Osteoblast (primary cell): Measurements from ENCODE around the gene GABBR2. TPM values are rescaled to one million over a fixed set of nuclear protein-coding genes. Genes with fewer than 3 reads are reported as not detected.

Experiments
- DNase-seq: peaks from one replicate; pipeline ENCODE4 v3.0.0; 2011; ENCODE audit warnings: low spot score, mixed read lengths; ENCODE audit not compliant: insufficient read length; ENCODE audit errors: missing footprints
- H2AFZ ChIP-seq: 2 replicates; pipeline ENCODE4 v1.6.0; 2011; ENCODE audit warnings: mild to moderate bottlenecking, low read length
- H3K27ac ChIP-seq: 2 replicates; pipeline ENCODE4 v1.5.1; 2011; ENCODE audit warnings: mild to moderate bottlenecking, low read depth, low read length, moderate library complexity
- H3K27me3 ChIP-seq: 2 replicates; pipeline ENCODE4 v1.6.0; 2012; ENCODE audit warnings: mild to moderate bottlenecking, control low read depth, inconsistent platforms, low read length, moderate library complexity; ENCODE audit not compliant: insufficient read depth
- H3K36me3 ChIP-seq: 2 replicates; pipeline ENCODE4 v1.5.1; 2011; ENCODE audit warnings: mild to moderate bottlenecking, low read length, control low read depth, moderate library complexity; ENCODE audit not compliant: insufficient read depth
- H3K4me1 ChIP-seq: 2 replicates; pipeline ENCODE4 v1.5.1; 2011; ENCODE audit warnings: mild to moderate bottlenecking, low read length, control low read depth, moderate library complexity; ENCODE audit not compliant: insufficient read depth
- H3K4me2 ChIP-seq: 2 replicates; pipeline ENCODE4 v1.6.0; 2011; ENCODE audit warnings: mild to moderate bottlenecking, low read length; ENCODE audit not compliant: insufficient read depth
- H3K4me3 ChIP-seq: fragments of 200-600 bp; sonication (generic); 3 replicates; pipeline ENCODE4 v1.5.1; 2012; ENCODE audit warnings: mild to moderate bottlenecking, low read length, inconsistent platforms; ENCODE audit not compliant: insufficient read depth
- H3K79me2 ChIP-seq: 2 replicates; pipeline ENCODE4 v1.6.0; 2012; ENCODE audit warnings: mild to moderate bottlenecking, low read length, control low read depth, inconsistent platforms; ENCODE audit not compliant: insufficient read depth
- H3K9me3 ChIP-seq: 2 replicates; pipeline ENCODE4 v1.5.1; 2011; ENCODE audit warnings: low read depth, low read length, control low read depth
- H4K20me1 ChIP-seq: 2 replicates; pipeline ENCODE4 v1.6.0; 2012; ENCODE audit warnings: mild to moderate bottlenecking, low read length, control low read depth; ENCODE audit not compliant: insufficient read depth
- CTCF ChIP-seq: IDR thresholded peaks from 2 replicates; pipeline ENCODE4 v1.5.1; 2011; ENCODE audit warnings: mild to moderate bottlenecking, low read depth, low read length, moderate library complexity; ENCODE audit errors: extremely low read depth
- total RNA-seq: library from RNA; depleted of rRNA; stranded (reverse); fragments of >200 nt; gene quantifications from 2 replicates; pipeline ENCODE4 v1.2.3, GENCODE V29; 2012

Gene GABBR2
- total RNA-seq, 1 donor = under 0.01 TPM

DNA sequence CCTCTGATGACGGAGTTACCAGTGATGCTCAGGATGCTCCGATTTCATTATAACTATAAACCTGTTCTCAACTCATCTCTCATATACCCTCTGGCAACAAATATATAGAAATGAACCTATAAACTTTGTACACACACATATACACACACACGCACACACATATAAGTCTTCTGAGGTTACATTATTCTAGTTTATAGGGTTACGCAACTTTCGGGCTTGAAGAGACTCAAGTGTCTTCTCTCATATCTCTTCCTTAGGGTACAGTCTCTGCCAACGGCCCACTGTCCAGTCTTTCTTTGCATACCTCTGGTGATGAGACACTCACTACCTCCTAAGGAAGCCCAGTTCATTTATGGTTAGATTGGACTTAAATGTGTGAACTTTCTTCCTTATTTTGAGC is 383.9 kb downstream of the GABBR2 start:
- TF ChIP-seq CTCF = no peak
- Histone ChIP-seq H3K27ac (no peak overlapping the region), H3K4me2 (peak overlapping the region; percentile 9), H3K4me1 (peaks cover 14% of the 10 kb centered on the region), H3K9me3 (no peaks in the 10 kb centered on the region), H4K20me1 (no peaks in the 10 kb centered on the region), H3K79me2 (no peaks in the 10 kb centered on the region), H2AFZ (no peak overlapping the region), H3K27me3 (no peaks in the 10 kb centered on the region), H3K36me3 (no peaks in the 10 kb centered on the region), H3K4me3 (no peak overlapping the region)
- no peak for DNase-seq

GRCh38 chr9:98323831-98324135 is 385.0 kb downstream of the GABBR2 start:
- H3K4me3 ChIP-seq = no peak overlapping the region
- no peak overlapping the region for H2AFZ ChIP-seq
- H3K27me3 ChIP-seq = no peaks in the 10 kb centered on the region
- no peaks in the 10 kb centered on the region for H3K79me2 ChIP-seq
- TF ChIP-seq CTCF = no peak
- peak overlapping the region; percentile 34 for H3K27ac ChIP-seq
- H3K4me1 ChIP-seq = peaks cover 14% of the 10 kb centered on the region
- H3K4me2 ChIP-seq = no peak overlapping the region
- H3K36me3 ChIP-seq = no peaks in the 10 kb centered on the region
- H3K9me3 ChIP-seq = no peaks in the 10 kb centered on the region
- H4K20me1 ChIP-seq = no peaks in the 10 kb centered on the region
- no peak for DNase-seq

DNA sequence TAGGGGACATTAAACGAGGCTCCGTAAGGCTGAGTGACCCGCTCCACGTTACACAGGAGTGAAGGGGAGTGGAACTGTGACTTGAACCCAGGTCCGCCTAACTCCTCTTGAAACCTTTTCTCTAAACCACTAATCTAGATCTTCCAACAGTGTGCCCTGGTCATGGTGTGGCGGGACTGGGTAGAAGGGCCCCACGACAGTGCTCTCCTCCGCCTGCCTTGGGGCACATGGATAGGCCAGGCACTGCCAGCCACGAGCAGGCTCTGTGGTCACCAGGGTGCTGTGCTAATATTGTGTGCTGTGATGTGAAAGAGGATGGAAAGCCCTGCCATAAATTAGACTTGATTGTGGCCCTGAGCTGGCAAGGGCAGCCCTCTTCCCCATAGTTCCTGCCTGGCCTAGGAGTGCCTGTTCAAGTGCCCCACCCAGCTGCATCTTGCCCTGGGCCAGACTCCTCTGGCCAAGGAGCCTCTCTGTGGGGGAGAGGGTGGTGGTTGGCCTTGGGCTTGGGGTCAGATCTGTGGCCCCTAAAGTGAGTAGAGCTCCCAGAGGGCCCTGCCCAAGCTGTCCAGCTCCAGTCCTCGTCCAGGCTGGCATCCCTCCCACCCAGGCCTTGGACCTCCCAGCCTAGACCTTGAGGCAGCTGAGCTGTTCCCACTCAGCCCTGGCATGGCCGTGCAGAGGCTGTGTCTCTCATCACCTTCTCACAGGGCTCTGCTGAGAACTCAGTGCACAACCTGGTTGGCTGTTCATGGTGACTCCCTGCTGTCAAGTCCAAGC is 385.5 kb downstream of the GABBR2 start:
- H3K27ac ChIP-seq = no peak overlapping the region
- DNase-seq = peak; percentile 13
- H4K20me1 ChIP-seq = no peaks in the 10 kb centered on the region
- no peaks in the 10 kb centered on the region for H3K79me2 ChIP-seq
- no peak overlapping the region for H2AFZ ChIP-seq
- TF ChIP-seq CTCF = no peak
- no peaks in the 10 kb centered on the region for H3K27me3 ChIP-seq
- no peaks in the 10 kb centered on the region for H3K36me3 ChIP-seq
- H3K4me2 ChIP-seq = no peak overlapping the region
- H3K9me3 ChIP-seq = no peaks in the 10 kb centered on the region
- peaks cover 14% of the 10 kb centered on the region for H3K4me1 ChIP-seq
- no peak overlapping the region for H3K4me3 ChIP-seq

- Histone ChIP-seq H2AFZ (no peak overlapping the region), H3K4me1 (peaks cover 16% of the 10 kb centered on the region), H3K4me2 (no peak overlapping the region), H3K79me2 (no peaks in the 10 kb centered on the region), H4K20me1 (no peaks in the 10 kb centered on the region), H3K27ac (no peak overlapping the region), H3K27me3 (no peaks in the 10 kb centered on the region), H3K36me3 (no peaks in the 10 kb centered on the region), H3K4me3 (no peak overlapping the region), H3K9me3 (no peaks in the 10 kb centered on the region)
- DNase-seq = peak; percentile 45
- TF ChIP-seq CTCF = no peak
Measured at GRCh38 chr9:98321269-98321668, 387.5 kb downstream of the GABBR2 start.
